OCI-LY1 (cell line): Measurements from ENCODE around the gene ALPI.

Experiments used
- EZH2 ChIP-seq: fragments of 200-600 bp; sonication (generic), shearing (Covaris generic); IDR thresholded peaks from 2 replicates; pipeline ENCODE4 v1.8.0; 2017; ENCODE audit warnings: borderline replicate concordance, mixed run types, mild to moderate bottlenecking, antibody characterized with exemption, low read length, moderate library complexity, mixed read lengths
- TF ChIP-seq, protein P1 (sequence below): fragments of 200-600 bp; sonication (generic), shearing (Covaris generic); IDR thresholded peaks from 2 replicates; pipeline ENCODE4 v1.5.1; 2017; ENCODE audit warnings: mild to moderate bottlenecking, antibody characterized with exemption, low read length, moderate library complexity, mixed read lengths

DNA sequence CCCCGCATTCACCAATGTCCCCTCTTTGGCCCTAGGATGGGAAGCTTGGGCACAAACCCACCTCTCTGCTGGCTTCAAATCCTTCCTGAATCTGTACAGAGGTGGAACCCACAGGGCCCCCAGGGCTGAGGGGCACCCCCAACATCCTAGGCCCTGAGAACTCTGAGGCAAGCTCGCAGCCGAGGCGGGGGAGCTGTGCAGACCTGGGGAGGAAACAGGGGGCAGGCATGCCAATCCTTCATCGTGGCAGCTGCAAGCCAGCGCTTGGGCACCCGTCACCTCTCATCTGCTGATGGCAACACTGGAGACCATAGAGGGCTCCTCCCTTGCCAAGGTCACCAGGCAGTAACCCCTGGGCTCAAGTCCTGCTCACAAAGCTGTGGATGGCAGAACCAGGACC is 20.8 kb downstream of the ALPI start:
- TF ChIP-seq, protein P1, sequence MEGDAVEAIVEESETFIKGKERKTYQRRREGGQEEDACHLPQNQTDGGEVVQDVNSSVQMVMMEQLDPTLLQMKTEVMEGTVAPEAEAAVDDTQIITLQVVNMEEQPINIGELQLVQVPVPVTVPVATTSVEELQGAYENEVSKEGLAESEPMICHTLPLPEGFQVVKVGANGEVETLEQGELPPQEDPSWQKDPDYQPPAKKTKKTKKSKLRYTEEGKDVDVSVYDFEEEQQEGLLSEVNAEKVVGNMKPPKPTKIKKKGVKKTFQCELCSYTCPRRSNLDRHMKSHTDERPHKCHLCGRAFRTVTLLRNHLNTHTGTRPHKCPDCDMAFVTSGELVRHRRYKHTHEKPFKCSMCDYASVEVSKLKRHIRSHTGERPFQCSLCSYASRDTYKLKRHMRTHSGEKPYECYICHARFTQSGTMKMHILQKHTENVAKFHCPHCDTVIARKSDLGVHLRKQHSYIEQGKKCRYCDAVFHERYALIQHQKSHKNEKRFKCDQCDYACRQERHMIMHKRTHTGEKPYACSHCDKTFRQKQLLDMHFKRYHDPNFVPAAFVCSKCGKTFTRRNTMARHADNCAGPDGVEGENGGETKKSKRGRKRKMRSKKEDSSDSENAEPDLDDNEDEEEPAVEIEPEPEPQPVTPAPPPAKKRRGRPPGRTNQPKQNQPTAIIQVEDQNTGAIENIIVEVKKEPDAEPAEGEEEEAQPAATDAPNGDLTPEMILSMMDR, result no peak
- TF ChIP-seq EZH2, result no peak
